ENCODE results near the gene MGARP.

DNA sequence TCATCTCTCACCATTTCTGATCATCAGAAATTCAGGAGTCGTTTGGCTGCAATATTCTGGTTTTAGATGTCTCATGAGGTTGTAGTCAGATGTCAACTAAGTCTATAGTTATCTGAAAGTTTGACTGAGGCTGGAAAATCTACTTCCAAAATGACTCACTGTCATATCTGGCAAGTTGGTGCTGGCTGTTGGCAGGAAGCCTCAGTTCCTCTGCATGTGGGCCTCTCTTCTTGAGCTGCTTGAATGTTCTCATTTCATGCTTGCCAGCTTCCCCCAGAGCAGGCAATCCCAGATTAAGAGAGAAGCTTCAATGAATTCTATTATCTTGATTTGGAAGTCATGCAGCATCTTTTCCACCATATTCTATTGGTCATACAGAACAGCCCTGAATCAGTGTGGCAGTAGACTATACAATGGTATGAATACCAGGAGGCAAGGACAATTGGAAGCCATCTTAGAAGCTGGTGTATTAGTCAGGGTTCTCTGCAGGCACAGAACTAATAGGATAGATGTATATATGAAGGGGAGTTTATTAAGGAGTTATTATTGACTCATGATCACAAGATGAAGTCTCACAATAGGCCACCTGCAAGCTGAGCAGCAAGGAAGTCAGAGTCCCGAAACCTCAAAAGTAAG lies 56.2 kb downstream of the MGARP start:
- TF ChIP-seq, protein P1, sequence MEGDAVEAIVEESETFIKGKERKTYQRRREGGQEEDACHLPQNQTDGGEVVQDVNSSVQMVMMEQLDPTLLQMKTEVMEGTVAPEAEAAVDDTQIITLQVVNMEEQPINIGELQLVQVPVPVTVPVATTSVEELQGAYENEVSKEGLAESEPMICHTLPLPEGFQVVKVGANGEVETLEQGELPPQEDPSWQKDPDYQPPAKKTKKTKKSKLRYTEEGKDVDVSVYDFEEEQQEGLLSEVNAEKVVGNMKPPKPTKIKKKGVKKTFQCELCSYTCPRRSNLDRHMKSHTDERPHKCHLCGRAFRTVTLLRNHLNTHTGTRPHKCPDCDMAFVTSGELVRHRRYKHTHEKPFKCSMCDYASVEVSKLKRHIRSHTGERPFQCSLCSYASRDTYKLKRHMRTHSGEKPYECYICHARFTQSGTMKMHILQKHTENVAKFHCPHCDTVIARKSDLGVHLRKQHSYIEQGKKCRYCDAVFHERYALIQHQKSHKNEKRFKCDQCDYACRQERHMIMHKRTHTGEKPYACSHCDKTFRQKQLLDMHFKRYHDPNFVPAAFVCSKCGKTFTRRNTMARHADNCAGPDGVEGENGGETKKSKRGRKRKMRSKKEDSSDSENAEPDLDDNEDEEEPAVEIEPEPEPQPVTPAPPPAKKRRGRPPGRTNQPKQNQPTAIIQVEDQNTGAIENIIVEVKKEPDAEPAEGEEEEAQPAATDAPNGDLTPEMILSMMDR (IDR thresholded peaks at IDR 0.05): no peak
- no peak for TF ChIP-seq POLR2A (IDR thresholded peaks at IDR 0.05)
